Neural cell (in vitro differentiated cells): Measurements from ENCODE around the gene LMOD2.

Experiments used
- EP300 ChIP-seq: fragments of 450-650 bp; conservative IDR thresholded peaks from 2 replicates; pipeline ENCODE4 v1.6.1; 2014; ENCODE audit warnings: antibody characterized with exemption, mild to moderate bottlenecking, moderate library complexity; ENCODE audit not compliant: poor library complexity, severe bottlenecking
- EZH2 ChIP-seq: fragments of 200-600, 300-800 bp; shearing (Covaris generic), sonication (generic); IDR thresholded peaks from 2 replicates; pipeline ENCODE4 v1.6.1; 2014; ENCODE audit warnings: antibody characterized with exemption, low read length, borderline replicate concordance, mild to moderate bottlenecking; ENCODE audit not compliant: insufficient read depth, poor library complexity, severe bottlenecking
- MXI1 ChIP-seq: fragments of 450-650 bp; conservative IDR thresholded peaks from 2 replicates; pipeline ENCODE4 v1.6.1; 2014; ENCODE audit warnings: antibody characterized with exemption, mild to moderate bottlenecking; ENCODE audit not compliant: poor library complexity, severe bottlenecking
- POLR2AphosphoS5 ChIP-seq: IDR thresholded peaks from 2 replicates; pipeline ENCODE4 v1.6.1; 2012
- RAD21 ChIP-seq: fragments of 450-650 bp; conservative IDR thresholded peaks from 2 replicates; pipeline ENCODE4 v1.6.1; 2014; ENCODE audit warnings: antibody characterized with exemption, mild to moderate bottlenecking, moderate library complexity
- REST ChIP-seq: IDR thresholded peaks from 2 replicates; pipeline ENCODE4 v1.6.1; 2012; ENCODE audit warnings: borderline replicate concordance
- SMC3 ChIP-seq: fragments of 450-650 bp; conservative IDR thresholded peaks from 2 replicates; pipeline ENCODE4 v1.6.1; 2014; ENCODE audit warnings: antibody characterized with exemption, mild to moderate bottlenecking, moderate library complexity; ENCODE audit not compliant: poor library complexity
- TAF1 ChIP-seq: IDR thresholded peaks from 2 replicates; pipeline ENCODE4 v1.6.1; 2012; ENCODE audit warnings: low read depth
- TF ChIP-seq, protein P1 (sequence below): fragments of 450-650 bp; IDR thresholded peaks from 2 replicates; pipeline ENCODE4 v1.5.1; 2014; ENCODE audit warnings: antibody characterized with exemption, mild to moderate bottlenecking, moderate library complexity; ENCODE audit not compliant: poor library complexity, severe bottlenecking

DNA sequence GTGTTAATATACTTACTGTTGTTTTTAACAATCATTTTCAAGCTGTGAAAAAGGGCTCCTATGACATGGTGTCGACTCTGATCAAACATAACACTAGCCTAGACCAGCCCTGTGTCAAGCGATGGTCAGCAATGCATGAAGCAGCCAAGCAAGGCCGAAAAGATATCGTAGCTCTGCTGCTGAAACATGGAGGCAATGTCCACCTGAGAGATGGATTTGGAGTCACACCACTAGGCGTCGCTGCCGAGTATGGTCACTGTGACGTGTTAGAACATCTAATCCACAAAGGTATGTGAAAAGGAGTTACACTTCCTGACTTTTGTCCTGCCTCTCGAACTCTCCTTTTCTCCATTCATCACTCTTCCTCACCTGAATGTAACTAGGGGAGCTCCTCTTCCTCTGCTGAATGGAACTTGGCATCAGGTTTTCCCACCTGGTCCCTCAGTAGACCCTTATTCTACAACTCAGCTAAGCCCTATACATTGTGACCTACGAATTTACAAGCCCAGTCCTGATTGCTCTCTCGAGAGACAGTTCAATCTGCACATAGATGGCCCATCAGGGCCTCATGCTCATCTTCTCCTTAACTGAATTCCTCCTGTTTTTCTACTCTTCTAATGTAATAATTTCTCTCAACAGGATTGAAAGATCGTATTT, 31.0 kb upstream of the LMOD2 start:
- no peak for TF ChIP-seq TAF1
- TF ChIP-seq POLR2AphosphoS5 = no peak
- TF ChIP-seq, protein P1, sequence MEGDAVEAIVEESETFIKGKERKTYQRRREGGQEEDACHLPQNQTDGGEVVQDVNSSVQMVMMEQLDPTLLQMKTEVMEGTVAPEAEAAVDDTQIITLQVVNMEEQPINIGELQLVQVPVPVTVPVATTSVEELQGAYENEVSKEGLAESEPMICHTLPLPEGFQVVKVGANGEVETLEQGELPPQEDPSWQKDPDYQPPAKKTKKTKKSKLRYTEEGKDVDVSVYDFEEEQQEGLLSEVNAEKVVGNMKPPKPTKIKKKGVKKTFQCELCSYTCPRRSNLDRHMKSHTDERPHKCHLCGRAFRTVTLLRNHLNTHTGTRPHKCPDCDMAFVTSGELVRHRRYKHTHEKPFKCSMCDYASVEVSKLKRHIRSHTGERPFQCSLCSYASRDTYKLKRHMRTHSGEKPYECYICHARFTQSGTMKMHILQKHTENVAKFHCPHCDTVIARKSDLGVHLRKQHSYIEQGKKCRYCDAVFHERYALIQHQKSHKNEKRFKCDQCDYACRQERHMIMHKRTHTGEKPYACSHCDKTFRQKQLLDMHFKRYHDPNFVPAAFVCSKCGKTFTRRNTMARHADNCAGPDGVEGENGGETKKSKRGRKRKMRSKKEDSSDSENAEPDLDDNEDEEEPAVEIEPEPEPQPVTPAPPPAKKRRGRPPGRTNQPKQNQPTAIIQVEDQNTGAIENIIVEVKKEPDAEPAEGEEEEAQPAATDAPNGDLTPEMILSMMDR = no peak
- TF ChIP-seq RAD21 = no peak
- TF ChIP-seq EZH2 = no peak
- no peak for TF ChIP-seq EP300
- no peak for TF ChIP-seq REST
- TF ChIP-seq SMC3 = no peak
- no peak for TF ChIP-seq MXI1
